Activated T-helper 1 cell treated with anti-CD3 and anti-CD28 coated beads, Interleukin-12 subunit alpha, Interleukin-12 subunit beta, Interleukin-2, Interleukin-4 antibody, amounts not matched to agents 30 ng/mL and 10 ng/mL and 1 ng/mL, durations not matched to agents 14 hours and 24 hours and 36 hours (primary cell): ENCODE measurements around the gene ESPNL. TPM values are rescaled to one million over a fixed set of nuclear protein-coding genes. Genes with fewer than 3 reads are reported as not detected.
"Not testable (repeated sequence)": the region's sequence is repeated elsewhere in the genome, so short reads cannot be mapped to it uniquely, and the experiment has no call there.

Source experiments
- DNase-seq: peaks from one replicate; pipeline ENCODE4 v3.0.0; 2021; ENCODE audit warnings: low spot score
- H3K27ac Mint-ChIP-seq: one replicate; pipeline ENCODE4 v1.8.0; 2021; ENCODE audit warnings: mild to moderate bottlenecking, mixed read lengths
- H3K27me3 Mint-ChIP-seq: one replicate; pipeline ENCODE4 v1.8.0; 2022; ENCODE audit warnings: mild to moderate bottlenecking, moderate library complexity, mixed read lengths; ENCODE audit not compliant: insufficient read depth
- H3K36me3 Mint-ChIP-seq: one replicate; pipeline ENCODE4 v1.8.0; 2021; ENCODE audit warnings: low read depth, mixed read lengths
- H3K4me1 Mint-ChIP-seq: one replicate; pipeline ENCODE4 v1.8.0; 2021; ENCODE audit warnings: low read depth, mixed read lengths
- H3K4me3 Mint-ChIP-seq: one replicate; pipeline ENCODE4 v1.8.0; 2021; ENCODE audit warnings: mild to moderate bottlenecking, moderate library complexity, mixed read lengths
- H3K9me3 Mint-ChIP-seq: one replicate; pipeline ENCODE4 v1.8.0; 2021; ENCODE audit warnings: mixed read lengths
- intact Hi-C: fragments of 100-400 bp; cut with micrococcal nuclease; formaldehyde crosslinking; loops from one replicate; pipeline ENCODE4 v1.15.1; 2024
- total RNA-seq: library from RNA; stranded (reverse); gene quantifications from 2 replicates; pipeline ENCODE4 v1.2.3, GENCODE V29; 2022

The ESPNL gene
- total RNA-seq, 1 donor from 2014 or later: 0.05 TPM

- intact Hi-C loops: no loop called here
- no peak overlapping the region for H3K27ac Mint-ChIP-seq
- H3K27me3 Mint-ChIP-seq: peaks cover 6% of the 10 kb centered on the region
- no peak for DNase-seq
- no peak overlapping the region for H3K4me3 Mint-ChIP-seq
- H3K36me3 Mint-ChIP-seq: peaks cover 27% of the 10 kb centered on the region
- H3K9me3 Mint-ChIP-seq: no peaks in the 10 kb centered on the region
- no peaks in the 10 kb centered on the region for H3K4me1 Mint-ChIP-seq
These were observed 69.6 kb downstream of the ESPNL start for GRCh38 chr2:238169708-238170251.

GRCh38 chr2:238170386-238171071 lies 70.4 kb downstream of the ESPNL start:
- Mint-ChIP-seq H3K9me3 (no peaks in the 10 kb centered on the region), H3K36me3 (peaks cover 30% of the 10 kb centered on the region), H3K27ac (no peak overlapping the region), H3K4me3 (no peak overlapping the region), H3K4me1 (no peaks in the 10 kb centered on the region), H3K27me3 (no peaks in the 10 kb centered on the region)
- intact Hi-C loops: no loop called here
- no peak for DNase-seq

- peaks cover 32% of the 10 kb centered on the region for H3K36me3 Mint-ChIP-seq
- DNase-seq, H3K9me3 Mint-ChIP-seq, H3K4me1 Mint-ChIP-seq, H3K27me3 Mint-ChIP-seq, H3K27ac Mint-ChIP-seq, H3K4me3 Mint-ChIP-seq, intact Hi-C loops: not testable (repeated sequence)
These were observed 70.9 kb downstream of the ESPNL start for GRCh38 chr2:238171072-238171431.

- no peaks in the 10 kb centered on the region for H3K27me3 Mint-ChIP-seq
- H3K36me3 Mint-ChIP-seq: peaks cover 35% of the 10 kb centered on the region
- intact Hi-C loops: no loop called here
- DNase-seq: no peak
- H3K4me1 Mint-ChIP-seq: no peaks in the 10 kb centered on the region
- H3K9me3 Mint-ChIP-seq: no peaks in the 10 kb centered on the region
- H3K4me3 Mint-ChIP-seq: no peak overlapping the region
- no peak overlapping the region for H3K27ac Mint-ChIP-seq
These were observed 71.5 kb downstream of the ESPNL start for GRCh38 chr2:238171575-238172187.

- H3K9me3 Mint-ChIP-seq: no peaks in the 10 kb centered on the region
- no peaks in the 10 kb centered on the region for H3K27me3 Mint-ChIP-seq
- H3K4me1 Mint-ChIP-seq: no peaks in the 10 kb centered on the region
- intact Hi-C loops: no loop called here
- H3K4me3 Mint-ChIP-seq: no peak overlapping the region
- no peak for DNase-seq
- H3K36me3 Mint-ChIP-seq: peaks cover 42% of the 10 kb centered on the region
- no peak overlapping the region for H3K27ac Mint-ChIP-seq
These were observed 72.3 kb downstream of the ESPNL start for GRCh38 chr2:238172439-238172838.

- Mint-ChIP-seq H3K27me3 (no peaks in the 10 kb centered on the region), H3K4me1 (no peaks in the 10 kb centered on the region), H3K27ac (no peak overlapping the region), H3K36me3 (peaks cover 43% of the 10 kb centered on the region), H3K9me3 (no peaks in the 10 kb centered on the region), H3K4me3 (no peak overlapping the region)
- no peak for DNase-seq
- intact Hi-C loops: no loop called here
These were observed 73.6 kb downstream of the ESPNL start for GRCh38 chr2:238173692-238174091.

- DNase-seq: no peak
- Mint-ChIP-seq H3K27me3 (no peaks in the 10 kb centered on the region), H3K4me1 (no peaks in the 10 kb centered on the region), H3K9me3 (no peaks in the 10 kb centered on the region), H3K36me3 (peaks cover 49% of the 10 kb centered on the region), H3K27ac (no peak overlapping the region), H3K4me3 (no peak overlapping the region)
- intact Hi-C loops: no loop called here
These were observed 74.2 kb downstream of the ESPNL start for GRCh38 chr2:238174291-238174690.

GRCh38 chr2:238174701-238175100 lies 74.6 kb downstream of the ESPNL start:
- Mint-ChIP-seq H3K27ac (no peak overlapping the region), H3K36me3 (peaks cover 52% of the 10 kb centered on the region), H3K9me3 (no peaks in the 10 kb centered on the region), H3K4me1 (no peaks in the 10 kb centered on the region), H3K4me3 (no peak overlapping the region), H3K27me3 (no peaks in the 10 kb centered on the region)
- DNase-seq: no peak
- intact Hi-C loops: no loop called here

- no peak for DNase-seq
- H3K27ac Mint-ChIP-seq: no peak overlapping the region
- peaks cover 55% of the 10 kb centered on the region for H3K36me3 Mint-ChIP-seq
- no peaks in the 10 kb centered on the region for H3K4me1 Mint-ChIP-seq
- intact Hi-C loops: no loop called here
- H3K9me3 Mint-ChIP-seq: no peaks in the 10 kb centered on the region
- no peak overlapping the region for H3K4me3 Mint-ChIP-seq
- H3K27me3 Mint-ChIP-seq: no peaks in the 10 kb centered on the region
These were observed 76.5 kb downstream of the ESPNL start for GRCh38 chr2:238176613-238177012.

- Mint-ChIP-seq H3K27me3 (no peaks in the 10 kb centered on the region), H3K27ac (no peak overlapping the region), H3K9me3 (no peaks in the 10 kb centered on the region), H3K4me1 (peaks cover 17% of the 10 kb centered on the region), H3K4me3 (no peak overlapping the region), H3K36me3 (peaks cover 64% of the 10 kb centered on the region)
- no peak for DNase-seq
- intact Hi-C loops: no loop called here
These were observed 80.4 kb downstream of the ESPNL start for GRCh38 chr2:238180554-238180953.

GRCh38 chr2:238182362-238182761 lies 82.2 kb downstream of the ESPNL start:
- peaks cover 65% of the 10 kb centered on the region for H3K36me3 Mint-ChIP-seq

More at GRCh38 chr2:238182362-238182761, 82.2 kb downstream of the ESPNL start:
- H3K27me3 Mint-ChIP-seq: no peaks in the 10 kb centered on the region
- peaks cover 23% of the 10 kb centered on the region for H3K4me1 Mint-ChIP-seq
- no peaks in the 10 kb centered on the region for H3K9me3 Mint-ChIP-seq
- no peak for DNase-seq
- H3K4me3 Mint-ChIP-seq: no peak overlapping the region
- no peak overlapping the region for H3K27ac Mint-ChIP-seq
- intact Hi-C loops: no loop called here
